Measurements from ENCODE around the gene IRF1.

Gene IRF1

DNA sequence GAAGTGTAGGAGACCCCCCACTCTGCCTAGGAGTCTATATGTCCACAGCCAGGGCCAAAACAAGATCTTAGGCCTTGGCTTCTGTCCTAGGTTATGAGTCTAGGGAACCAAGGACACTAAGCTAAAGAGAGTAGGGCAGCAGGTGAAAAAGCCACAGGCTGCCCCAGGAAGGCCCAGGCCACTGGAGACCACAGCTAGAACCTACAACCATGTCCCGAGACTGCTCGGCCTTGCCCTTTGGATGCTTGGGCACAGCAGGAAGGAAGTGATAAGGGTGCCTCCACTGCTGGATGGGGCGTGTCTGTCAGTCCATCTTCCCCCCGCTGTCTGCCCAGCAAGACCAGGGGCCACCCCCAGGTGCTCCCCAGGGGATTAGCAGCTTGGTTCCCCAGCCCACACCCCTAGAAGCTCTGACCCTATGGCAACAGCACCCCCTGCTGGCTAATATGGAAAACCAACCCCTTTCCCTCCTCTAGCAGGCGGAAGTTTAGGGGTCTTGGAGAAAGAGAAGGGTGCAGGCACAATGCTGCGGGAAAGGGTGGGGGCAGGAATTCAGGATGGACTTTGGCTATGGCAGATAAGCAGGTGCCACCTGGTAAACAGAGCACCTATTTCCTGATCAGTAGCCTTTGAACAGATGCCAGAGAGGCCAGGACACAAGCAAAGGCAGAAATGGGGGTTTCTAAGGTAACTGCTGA is 10.5 kb upstream of the IRF1 start:
- no peak for FAIRE-seq

DNA sequence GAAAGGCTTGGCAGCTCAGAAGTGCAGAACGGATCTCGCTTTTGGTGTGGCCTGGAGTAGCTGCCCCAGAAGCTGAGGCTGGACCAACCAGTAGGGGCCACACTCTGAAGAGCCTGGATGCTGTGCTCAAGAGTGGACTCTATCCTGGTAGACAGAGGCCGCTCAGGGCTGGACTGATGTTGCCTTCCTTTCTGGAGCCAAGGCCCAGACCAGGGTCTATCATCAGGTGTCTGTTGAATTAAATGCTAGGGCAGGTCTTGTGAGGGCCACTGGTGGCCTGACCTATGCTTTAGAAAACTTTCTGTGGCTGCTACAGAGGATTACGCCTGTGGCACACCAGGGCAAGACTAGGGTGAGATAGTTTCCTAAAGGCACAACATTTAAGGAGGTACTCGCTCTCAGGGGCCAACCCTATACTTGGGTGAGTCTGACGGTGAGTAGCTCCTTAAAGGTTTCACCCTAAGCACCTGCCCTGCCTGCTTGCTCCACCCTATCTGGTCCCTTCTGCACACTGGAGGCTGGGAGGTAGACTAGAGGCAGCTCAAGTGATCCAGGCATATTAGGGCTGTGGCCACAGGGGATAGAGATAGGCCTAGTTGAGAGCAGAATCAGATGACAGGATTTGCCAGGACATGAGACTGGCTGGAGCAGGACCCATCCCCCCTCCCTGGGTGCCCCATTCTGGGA is 9.8 kb upstream of the IRF1 start:
- no peak for FAIRE-seq

DNA sequence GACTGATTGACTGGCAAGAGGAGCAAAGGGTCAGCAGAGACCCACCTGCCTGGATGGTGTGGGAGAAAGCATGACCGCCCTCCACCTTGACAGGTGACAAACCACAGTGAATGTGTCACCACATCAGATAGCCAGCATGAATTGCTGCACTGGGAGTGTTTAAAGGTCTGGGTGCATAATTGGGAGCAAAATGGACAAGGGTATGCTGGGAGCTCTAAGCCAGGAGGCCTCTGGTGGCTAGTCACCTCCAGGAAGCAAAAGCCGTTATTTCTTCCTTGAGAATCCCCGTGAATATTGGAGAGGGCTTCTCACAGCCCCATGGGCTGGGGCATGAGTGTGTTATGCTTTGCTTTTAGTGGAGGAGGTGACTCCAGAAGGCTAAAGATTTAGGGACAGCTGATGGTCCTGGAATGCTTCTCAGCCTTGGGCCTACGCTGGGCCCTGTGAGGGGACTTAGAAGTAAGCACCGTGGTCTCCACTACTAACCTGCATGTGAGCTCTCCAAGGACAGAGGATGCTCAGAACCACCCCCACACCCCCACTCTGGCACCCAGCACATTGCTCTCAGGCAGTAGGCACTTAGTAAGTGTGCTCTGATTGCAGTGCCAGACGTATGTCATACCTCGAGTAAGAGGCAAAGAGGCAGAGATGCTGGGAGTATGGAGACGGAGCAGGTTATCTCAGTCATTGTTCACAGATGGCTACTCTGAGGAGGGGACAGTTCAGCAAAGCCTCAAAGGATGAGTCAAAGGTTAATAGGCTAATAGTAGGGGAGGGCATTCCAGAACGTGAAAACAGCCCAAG is 9.1 kb upstream of the IRF1 start:
- FAIRE-seq = no peak

DNA sequence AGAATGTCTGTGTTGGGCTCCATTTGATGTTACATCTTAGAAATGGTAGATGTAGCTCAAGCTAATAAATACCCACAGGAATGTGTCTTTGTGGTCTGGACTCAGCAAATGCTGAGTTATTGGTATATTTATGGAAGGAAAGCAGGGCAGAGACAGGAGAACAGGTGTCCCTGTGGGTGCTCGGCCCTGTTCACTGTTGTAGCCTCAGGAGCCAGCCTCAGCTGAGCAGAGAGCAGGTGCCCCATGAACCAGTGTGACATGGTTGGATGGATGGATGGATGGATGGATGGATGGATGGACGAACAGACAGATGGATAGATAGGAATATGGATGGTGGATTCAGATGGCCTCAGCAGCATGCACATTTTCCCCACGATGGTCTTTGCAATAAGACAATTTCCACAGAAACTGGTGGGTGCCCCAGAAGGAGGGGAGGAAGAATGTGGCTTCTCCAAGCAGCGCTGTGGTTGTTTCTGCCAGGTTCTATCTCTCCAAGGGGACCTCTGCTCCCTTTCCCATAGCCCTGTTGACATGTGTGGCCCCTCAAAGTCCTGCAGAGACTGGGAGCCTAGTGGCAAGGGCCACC is 8.2 kb upstream of the IRF1 start:
- FAIRE-seq = no peak

DNA sequence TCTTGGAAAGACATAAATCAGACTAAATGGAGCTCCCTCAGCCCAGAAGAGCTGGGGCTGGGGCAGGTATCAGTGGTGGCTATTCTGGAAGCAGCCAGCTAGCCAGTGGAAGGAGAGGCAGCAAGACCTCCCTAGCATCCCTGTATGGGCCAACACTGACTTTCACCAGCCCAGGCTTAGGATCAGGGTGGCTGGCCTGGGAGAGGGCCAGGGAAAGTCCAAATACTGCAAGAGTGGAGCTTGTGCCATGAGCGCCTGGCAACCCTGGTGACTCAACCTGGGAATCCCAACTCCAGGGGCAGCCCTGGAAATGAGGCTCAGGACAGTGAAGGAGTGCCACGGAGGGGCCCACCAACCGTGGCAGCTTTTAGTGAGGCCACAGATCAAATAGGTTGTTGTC is 7.6 kb upstream of the IRF1 start:
- no peak for FAIRE-seq

DNA sequence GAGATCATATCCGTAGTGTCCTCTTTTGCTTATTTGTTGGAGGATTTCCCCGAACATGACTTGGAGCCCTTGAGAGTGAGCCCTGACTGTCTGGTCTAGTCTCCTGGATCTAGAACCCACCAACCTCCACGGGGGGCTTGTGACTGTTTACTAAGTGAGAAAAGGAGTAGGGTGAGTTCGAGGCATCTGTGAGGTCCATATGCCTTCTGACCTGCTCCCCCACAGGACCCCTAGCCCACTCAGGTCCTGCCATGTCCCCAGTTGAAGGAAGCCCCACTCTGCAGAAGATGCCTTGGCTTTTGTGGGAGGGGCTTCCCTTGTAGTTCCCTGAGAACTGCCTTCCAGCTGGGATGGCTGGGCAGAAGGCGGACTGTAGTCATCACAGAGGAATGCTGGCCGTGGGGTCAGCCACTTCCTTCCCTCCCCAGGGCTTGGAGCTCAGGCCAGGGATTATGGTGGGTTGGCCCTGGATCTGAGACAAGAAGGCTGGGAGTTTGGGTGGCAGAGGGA is 7.0 kb upstream of the IRF1 start:
- FAIRE-seq = no peak

DNA sequence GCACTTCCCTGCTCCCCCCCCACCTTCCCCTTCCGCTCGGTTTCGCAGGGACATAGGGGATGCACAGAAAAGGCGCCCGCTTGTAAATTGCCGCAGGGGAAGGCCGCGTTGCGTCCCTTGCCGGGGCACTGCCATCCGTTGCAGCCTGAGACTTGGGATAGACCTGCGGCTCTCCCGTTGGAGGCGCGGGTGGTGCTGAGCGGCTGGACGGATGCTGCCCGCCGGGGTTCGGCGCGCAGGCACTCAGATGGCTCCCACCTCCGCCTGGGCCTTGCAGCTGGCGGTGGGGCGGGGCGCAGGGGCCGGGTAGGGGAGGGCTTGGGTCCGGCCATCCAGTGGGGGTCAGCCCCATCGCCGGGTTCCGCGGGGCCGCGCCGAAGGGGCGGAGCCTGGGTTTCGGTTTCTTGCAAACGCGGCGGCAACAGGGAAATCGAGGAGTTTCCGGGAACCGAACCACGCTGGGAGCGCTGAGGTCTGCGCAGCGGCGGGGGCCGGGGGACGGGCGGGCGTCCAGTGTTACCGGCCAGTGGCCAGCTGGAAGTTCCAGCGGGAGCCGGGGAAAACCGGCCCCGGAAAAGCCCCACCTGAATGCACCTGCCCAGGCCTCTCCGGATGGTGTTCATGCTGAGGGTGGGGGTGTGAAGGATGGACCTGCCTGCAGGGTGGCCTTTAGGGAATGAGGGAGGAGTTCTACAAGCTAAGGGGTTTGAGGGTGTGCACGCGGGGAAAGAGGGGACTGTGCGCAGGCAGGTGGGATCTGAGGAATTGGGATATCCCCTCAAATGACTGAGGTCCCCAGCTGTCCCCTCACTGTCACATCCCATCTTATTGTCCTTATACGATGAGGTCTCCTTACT is 6.3 kb upstream of the IRF1 start:
- no peak for FAIRE-seq

DNA sequence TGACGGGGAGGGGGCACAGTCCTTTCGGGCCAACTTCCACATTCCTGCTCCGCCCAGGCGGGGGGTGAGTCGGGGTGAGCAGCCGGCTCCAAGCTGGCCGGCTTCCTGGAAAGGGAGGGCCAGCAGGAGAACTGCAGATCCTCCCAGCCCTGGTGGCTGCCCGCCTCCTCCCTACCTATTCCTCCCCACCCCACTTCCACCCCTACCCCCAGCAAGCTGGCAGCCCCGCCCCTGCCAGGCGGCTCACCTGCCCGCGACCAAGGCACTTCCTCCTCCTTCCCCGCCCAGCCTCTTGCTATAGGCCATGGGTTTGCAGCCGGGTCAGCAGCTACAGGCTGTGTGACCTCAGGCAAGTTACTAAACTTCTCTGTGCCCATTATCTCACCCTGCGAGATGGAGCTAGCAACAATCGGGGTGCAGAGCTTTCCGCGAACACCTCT is 5.6 kb upstream of the IRF1 start:
- no peak for FAIRE-seq

DNA sequence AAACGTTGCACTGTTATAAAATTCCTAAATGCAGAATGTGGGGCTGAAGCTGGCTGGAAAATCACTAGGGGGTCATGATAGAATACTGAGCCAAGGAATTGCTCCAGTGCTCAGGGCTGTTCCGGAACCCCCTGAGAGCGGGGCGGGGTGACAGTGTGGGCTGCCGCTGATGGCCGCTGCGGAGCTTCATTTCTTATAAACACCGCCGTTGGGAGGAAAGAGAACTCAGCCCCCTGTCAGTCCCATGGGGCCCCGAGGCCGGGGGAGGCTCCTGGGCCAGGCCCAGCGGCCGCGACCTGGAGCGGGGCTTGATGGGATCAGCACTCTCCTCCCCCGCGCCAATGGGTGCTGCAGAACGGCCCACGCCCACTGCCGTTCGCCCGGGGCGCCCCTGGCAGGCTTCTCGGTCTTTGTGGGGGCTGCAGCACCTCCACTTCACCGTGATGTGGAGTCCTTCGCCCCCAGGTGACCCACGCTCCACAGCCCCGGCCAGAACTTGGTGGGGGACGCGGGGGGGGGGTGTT is 5.2 kb upstream of the IRF1 start:
- FAIRE-seq = no peak

DNA sequence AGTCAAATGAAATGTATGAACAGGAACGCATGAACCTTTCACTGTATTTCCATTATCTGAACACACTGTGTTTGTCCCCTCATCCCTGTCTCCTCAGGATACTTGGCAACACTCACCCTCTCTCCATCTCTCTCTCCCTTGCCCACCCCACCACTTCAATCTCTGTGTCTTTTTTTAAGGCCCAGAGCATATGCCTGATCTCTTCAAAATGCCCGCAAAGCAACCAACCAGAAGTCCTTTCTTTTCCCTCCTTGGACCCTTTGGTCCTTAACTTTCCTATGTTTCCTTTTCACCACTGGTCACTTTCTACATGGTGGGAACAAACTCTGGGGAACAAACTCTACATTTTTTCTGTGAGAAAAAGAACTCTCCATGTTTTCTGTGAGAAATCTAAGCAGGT is 3.2 kb upstream of the IRF1 start:
- FAIRE-seq = no peak

DNA sequence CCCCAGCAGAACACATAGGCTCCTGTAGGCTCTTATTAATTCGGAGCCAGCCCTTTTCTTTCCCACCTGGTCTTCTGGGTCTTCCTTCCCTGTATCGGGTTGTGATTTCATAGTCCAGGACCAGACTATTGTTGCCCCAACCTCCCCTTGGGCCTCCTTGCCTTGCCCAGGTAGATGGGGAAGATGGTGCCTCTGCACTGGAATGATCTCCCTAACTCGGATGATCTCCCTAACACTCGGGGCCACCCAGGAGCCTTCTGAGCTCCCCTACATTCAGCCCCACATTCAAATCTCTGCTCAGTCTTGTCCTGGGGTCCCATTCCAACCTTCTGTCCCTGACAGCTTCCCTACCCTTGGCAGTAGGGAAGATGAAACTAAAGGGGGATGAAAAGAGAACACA is 2.7 kb upstream of the IRF1 start:
- FAIRE-seq = no peak

DNA sequence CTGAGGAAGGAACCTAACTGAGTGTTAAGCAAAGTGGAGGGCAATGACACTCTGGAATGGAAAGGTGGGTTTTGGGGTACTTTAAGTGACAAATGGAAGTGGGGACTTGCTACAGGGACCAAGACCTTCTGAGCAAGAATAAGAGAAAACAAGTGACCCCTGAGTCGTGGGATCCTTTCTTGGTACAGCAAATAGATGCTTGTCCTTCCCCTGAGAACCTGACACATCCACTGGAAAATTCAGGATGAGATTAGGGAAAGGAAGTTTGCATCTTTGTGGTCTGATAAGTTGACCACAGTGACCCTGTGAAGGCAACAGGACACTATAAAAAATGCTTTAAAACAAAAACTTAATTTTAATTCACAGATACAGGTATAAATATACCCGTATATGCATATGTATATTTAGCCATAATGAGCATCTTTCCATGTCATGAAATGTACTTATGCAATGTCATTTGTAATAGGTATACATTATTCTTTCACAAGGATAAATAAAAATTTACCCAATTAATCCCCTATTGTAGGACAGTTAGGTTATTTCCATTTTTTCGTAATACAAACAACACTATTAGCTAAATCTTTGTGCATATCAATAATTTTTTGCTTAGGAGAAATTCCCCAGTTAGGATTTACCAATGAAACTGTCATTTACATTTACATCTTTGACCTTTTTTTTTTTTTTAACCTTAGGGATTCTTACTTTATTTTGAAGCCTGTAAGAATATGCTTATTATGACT is 2.0 kb upstream of the IRF1 start:
- no peak for FAIRE-seq

DNA sequence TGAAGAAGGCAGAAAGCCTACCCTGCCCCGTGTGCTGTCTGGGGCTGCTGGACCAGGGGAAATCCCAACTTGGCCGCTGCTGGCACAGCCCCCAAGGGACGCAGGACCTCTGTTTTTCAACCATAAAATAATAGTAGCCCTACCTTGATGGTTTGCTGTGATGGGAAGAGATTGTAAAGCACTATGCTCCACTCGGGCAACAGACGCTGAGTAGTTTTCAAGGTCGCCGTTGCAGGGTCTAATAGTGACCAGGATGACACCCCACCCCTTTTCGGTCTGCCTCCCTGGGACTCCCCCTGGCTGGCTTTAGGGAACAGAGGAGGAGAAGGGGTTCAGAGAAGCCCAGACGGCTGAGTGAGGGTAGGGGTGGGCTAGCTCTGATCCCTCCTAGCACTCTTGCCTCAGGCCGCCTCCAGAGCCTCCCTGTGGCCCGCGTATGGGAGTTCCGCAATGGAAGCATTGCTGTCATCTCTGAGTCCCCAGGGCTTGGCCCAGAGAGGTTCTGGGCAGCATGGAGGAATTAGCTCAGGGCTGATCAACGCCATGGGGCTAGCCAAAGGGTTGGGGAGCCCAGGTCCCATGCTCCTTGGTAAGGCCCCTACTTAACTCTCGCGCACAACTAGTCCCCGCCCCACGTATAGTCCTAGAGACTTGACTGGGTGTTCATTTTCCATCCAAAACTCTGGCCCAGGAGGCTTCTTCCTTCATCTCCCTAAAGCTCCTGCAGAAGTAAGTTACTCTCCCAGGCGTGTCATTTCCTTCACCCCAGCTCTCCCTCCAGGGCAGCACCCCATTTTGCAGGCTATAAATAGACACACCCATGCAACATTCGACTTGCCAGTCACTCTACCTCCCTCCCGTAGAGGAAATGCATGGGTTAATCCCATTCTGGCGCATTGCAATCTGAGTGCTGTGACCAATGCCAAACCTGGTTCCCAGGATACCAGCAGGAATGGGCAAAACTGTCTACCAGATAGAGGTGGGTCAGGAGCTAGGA is 1.1 kb upstream of the IRF1 start:
- FAIRE-seq = no peak

DNA sequence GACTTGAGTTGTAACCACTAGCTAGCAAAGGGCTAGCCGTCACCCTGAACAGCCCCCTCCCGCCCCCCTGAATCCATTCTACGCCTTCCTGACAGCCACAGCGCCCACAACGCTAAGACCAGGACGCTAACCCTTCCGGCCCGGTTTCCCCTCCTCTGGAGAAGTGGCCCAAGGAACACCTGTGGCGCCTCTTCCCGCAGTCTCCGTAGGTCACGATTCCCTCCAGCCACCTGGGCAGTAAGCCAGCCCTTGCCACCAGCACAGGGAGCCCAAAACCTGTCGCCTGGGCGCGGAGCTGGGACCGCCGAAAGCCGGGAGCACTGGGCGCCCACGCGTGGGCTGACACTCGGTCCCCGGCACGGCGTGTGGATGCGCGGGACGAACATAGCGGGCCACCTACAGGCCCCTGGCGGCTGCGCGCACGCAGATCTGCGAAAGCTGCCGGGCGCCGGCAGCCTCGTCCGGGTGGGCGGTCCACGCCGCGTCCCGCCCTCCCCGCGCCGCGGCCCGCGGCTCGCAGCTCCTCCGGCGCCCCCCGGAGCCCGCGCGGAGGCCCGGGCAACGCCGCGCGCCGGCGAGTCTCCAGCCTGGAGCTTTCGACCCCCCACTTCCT is 596 bp downstream of the IRF1 start:
- FAIRE-seq = no peak

DNA sequence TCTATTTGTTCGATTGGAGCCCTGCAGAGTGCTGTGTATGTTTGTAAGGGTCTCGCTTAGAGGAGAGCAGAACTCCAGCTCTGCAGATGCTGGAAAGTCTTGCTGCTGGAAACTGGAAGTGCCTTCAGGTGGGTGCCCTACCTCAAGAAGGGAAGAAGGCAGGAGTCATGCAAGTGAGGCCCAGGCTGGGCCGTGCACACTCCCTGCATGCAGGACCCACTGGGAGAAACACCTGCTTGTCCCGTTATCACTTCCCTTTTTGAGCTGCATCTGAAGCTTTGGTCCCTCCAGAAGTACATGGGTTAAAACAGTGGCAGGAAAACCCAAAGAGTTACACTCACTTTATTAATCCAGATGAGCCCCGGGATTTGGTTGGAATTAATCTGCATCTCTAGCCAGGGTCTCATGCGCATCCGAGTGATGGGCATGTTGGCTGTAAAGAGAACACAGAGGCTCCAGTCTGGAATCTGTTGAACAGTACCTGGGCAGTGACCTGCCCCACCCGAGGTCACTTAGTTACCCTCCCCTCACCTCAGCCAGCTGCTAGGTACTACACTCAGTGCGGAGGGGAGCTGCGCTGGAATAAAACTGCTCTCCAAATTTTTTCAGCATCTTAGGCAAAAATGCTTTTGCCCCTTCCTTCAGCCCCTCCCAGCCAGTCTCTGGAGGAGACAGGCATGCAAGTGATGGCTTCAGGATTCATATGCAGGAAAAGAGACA is 1.4 kb downstream of the IRF1 start:
- no peak for FAIRE-seq

DNA sequence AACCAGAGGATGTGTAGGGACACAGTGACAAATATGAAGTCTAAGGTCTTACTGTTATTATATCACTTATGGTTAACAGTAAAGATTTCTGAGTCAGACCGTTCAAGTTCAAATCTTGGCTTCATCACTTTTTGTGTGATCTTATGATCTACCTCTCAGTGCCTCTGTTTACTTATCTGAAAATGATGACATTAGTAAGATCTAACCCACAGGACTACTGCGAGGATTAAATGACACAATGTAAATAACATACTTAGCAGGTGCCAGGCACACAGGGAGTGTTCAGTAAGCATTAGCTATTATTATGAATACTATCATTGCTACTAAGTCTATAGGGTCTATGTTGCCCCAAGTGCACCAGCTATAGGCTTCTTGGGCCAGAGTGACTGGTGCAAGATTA is 2.0 kb downstream of the IRF1 start:
- FAIRE-seq = no peak

DNA sequence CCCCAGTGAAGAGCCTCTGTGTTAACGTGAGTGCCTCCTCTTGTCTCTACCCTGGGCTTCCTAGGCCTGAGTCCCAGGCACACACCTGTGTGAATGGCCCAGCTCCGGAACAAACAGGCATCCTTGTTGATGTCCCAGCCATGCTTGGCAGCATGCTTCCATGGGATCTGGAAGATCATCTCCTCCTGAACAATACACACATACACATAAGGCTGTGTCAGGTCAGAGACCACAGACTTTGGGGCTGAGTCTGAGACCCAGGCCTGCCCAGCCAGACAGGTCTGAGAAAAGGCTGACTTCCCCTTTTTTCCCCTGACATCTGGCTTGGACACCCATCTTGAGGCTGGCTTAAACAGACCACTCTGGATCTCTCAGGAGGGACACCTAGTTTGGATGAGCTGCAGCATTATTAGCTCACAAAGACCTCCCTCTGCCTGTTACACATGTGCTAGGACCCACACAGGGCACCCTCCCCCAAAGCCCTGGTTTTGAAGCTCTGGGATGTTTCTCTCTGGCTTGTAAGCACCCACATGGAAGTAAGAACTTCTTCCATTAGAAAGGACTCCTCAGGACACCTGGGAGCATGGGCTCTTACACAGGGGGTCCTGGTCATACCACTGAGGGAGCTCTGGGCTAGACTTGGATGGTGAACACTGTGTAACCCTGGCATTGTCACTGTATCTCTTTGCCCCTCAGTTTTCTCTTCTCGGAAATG is 2.6 kb downstream of the IRF1 start:
- no peak for FAIRE-seq

DNA sequence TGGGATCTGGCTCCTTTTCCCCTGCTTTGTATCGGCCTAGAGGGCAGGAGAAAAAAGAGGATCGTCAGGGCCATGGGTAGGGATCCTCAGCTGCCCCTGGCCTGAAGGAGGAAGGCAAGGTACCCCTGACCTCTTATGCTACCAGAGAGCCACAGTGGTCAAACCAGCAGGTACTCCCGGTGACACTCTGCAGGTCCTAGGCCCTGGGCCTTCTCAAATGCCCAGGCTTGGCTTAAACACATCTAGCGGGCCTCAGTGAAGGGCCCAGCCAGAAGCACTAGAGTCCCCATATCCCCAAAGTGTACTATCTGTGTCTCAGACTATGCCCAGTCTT is 3.5 kb downstream of the IRF1 start:
- FAIRE-seq = no peak

Data from islet of Langerhans (tissue), 1 donor.